Measurements from ENCODE around the gene SUGP2. TPM values are rescaled to one million over a fixed set of nuclear protein-coding genes. Genes with fewer than 3 reads are reported as not detected.

SUGP2 gene
- total RNA-seq, 1 experiment from 2014 or later: 95.2 TPM

- H3T11ph ChIP-seq (ENCODE audit: low read length): no peak overlapping the region
- H4K8ac ChIP-seq (replicated peaks; ENCODE audit: insufficient read length, low read depth, low read length): no peak overlapping the region
- no peaks in the 10 kb centered on the region; a peak in 1 of 5 replicates for H3K9me3 Mint-ChIP-seq
- no peak overlapping the region for H3K27ac ChIP-seq (ENCODE audit: insufficient read length, low read depth, low read length)
- no peaks in the 10 kb centered on the region for H3K9me3 ChIP-seq (ENCODE audit: control insufficient read depth, low read depth, low read length)
- no peaks in the 10 kb centered on the region; the same call in 1 of the 2 replicates for H3K27me3 ChIP-seq (ENCODE audit: insufficient read depth, low read length)
- H3K14ac ChIP-seq (ENCODE audit: insufficient read depth, low read length): no peak overlapping the region
- no peak overlapping the region for H3K4me3 Mint-ChIP-seq
- H2BK120ac ChIP-seq (ENCODE audit: low read depth, low read length, poor library complexity, severe bottlenecking): no peak overlapping the region
- H3K4me1 ChIP-seq (ENCODE audit: insufficient read depth, low read length): no peaks in the 10 kb centered on the region
- no peak overlapping the region for H2BK12ac ChIP-seq (ENCODE audit: insufficient read length, low read depth, low read length)
- H3K27me3 Mint-ChIP-seq (ENCODE audit: low read depth): peaks cover 3% of the 10 kb centered on the region
- no peak overlapping the region for H3K4ac ChIP-seq (ENCODE audit: low read depth, low read length)
- no peak overlapping the region for H4K91ac ChIP-seq (ENCODE audit: insufficient read length, low read depth, low read length)
- peaks cover 11 to 12% of the 10 kb centered on the region in 2 experiments for H3K4me1 Mint-ChIP-seq
- H2BK20ac ChIP-seq (ENCODE audit: low read depth, low read length, poor library complexity, severe bottlenecking): no peak overlapping the region
- H2AK5ac ChIP-seq (ENCODE audit: insufficient read length, low read length): no peak overlapping the region
- peaks cover 4% of the 10 kb centered on the region for H3K23me2 ChIP-seq (ENCODE audit: insufficient read length, low read depth, low read length, poor library complexity, severe bottlenecking)
- no peak overlapping the region for H3K27ac Mint-ChIP-seq
- no peak overlapping the region for H2BK5ac ChIP-seq (ENCODE audit: insufficient read length, low read length)
- H3K18ac ChIP-seq (ENCODE audit: insufficient read length, low read depth, low read length): no peak overlapping the region
- no peaks in the 10 kb centered on the region for H3K79me2 ChIP-seq (ENCODE audit: insufficient read depth, low read length)
- no peak overlapping the region for H4K5ac ChIP-seq (ENCODE audit: insufficient read length, low read depth, low read length)
- H3K56ac ChIP-seq (ENCODE audit: insufficient read length, low read depth, low read length): no peak overlapping the region
- DNase-seq: no peak
- WGBS (ENCODE audit: extremely low coverage, insufficient read length, low lambda C conversion rate): no CpG with 5 or more reads among the region's 17 CpGs
- H3K23ac ChIP-seq (ENCODE audit: insufficient read length, low read depth, low read length): no peak overlapping the region
- H2BK15ac ChIP-seq (ENCODE audit: low read depth, low read length): no peak overlapping the region
- H2AFZ ChIP-seq (ENCODE audit: low read length): no peak overlapping the region
- no peak for TF ChIP-seq CTCF (conservative IDR thresholded peaks at IDR 0.05)
- H4K20me1 ChIP-seq (ENCODE audit: control insufficient read depth, insufficient read depth, insufficient read length): no peaks in the 10 kb centered on the region
- no peak overlapping the region for H3K9ac ChIP-seq (ENCODE audit: extremely low read depth, insufficient read length, low read length)
- H3K4me2 ChIP-seq (ENCODE audit: insufficient read depth, insufficient read length, low read length): no peak overlapping the region
- H3K79me1 ChIP-seq (ENCODE audit: insufficient read depth, low read depth, low read length, poor library complexity, severe bottlenecking): no peaks in the 10 kb centered on the region
- H3K36me3 Mint-ChIP-seq (ENCODE audit: insufficient read depth in 1 of 3, low read depth in 3 of 3): peaks cover 23 to 61% (median 43%) of the 10 kb centered on the region in 3 experiments
These were observed 25.9 kb upstream of the SUGP2 start for GRCh38 chr19:19059018-19059836.
